HG02840 (cell line): ENCODE data around the gene LMF1.
"Not testable (repeated sequence)": the region's sequence is repeated elsewhere in the genome, so short reads cannot be mapped to it uniquely, and the experiment has no call there.

ENCODE experiments used
- ATAC-seq: cut with Tn5 transposase; IDR thresholded peaks from one replicate; pipeline ENCODE4 v1.9.1; 2021; ENCODE audit warnings: mild to moderate bottlenecking, moderate library complexity, moderate number of reproducible peaks; ENCODE audit not compliant: unreplicated experiment, low FRiP score

LMF1 gene

GRCh38 chr16:898761-899682, 71.8 kb downstream of the LMF1 start:
- ATAC-seq: no peak

- no peak for ATAC-seq
These were observed 72.6 kb downstream of the LMF1 start for GRCh38 chr16:898216-898615.

GRCh38 chr16:897701-898100, 73.1 kb downstream of the LMF1 start:
- ATAC-seq: no peak

- no peak for ATAC-seq
These were observed 73.6 kb downstream of the LMF1 start for GRCh38 chr16:897200-897543.

- no peak for ATAC-seq
These were observed 74.3 kb downstream of the LMF1 start for GRCh38 chr16:896261-897199.

GRCh38 chr16:895371-895770, 75.4 kb downstream of the LMF1 start:
- ATAC-seq: no peak

- ATAC-seq: no peak
These were observed 75.9 kb downstream of the LMF1 start for GRCh38 chr16:894841-895240.

- no peak for ATAC-seq
These were observed 76.6 kb downstream of the LMF1 start for GRCh38 chr16:894136-894535.

GRCh38 chr16:893360-893759, 77.4 kb downstream of the LMF1 start:
- ATAC-seq: no peak

- ATAC-seq: no peak
These were observed 78.1 kb downstream of the LMF1 start for GRCh38 chr16:892536-893255.

GRCh38 chr16:892006-892405, 78.8 kb downstream of the LMF1 start:
- no peak for ATAC-seq

GRCh38 chr16:891353-891740, 79.4 kb downstream of the LMF1 start:
- ATAC-seq: no peak

GRCh38 chr16:890716-891352, 80.0 kb downstream of the LMF1 start:
- no peak for ATAC-seq

- no peak for ATAC-seq
These were observed 80.6 kb downstream of the LMF1 start for GRCh38 chr16:890217-890616.

GRCh38 chr16:889586-889985, 81.2 kb downstream of the LMF1 start:
- no peak for ATAC-seq

GRCh38 chr16:888901-889570, 81.7 kb downstream of the LMF1 start:
- no peak for ATAC-seq

GRCh38 chr16:888456-888855, 82.3 kb downstream of the LMF1 start:
- ATAC-seq: not testable (repeated sequence)

- no peak for ATAC-seq
These were observed 82.9 kb downstream of the LMF1 start for GRCh38 chr16:887846-888245.

GRCh38 chr16:886802-887731, 83.7 kb downstream of the LMF1 start:
- ATAC-seq: no peak
